Panc1 (cell line): Measurements from ENCODE around the gene ZBTB22. TPM values are rescaled to one million over a fixed set of nuclear protein-coding genes. Genes with fewer than 3 reads are reported as not detected.

Source experiments
- ATAC-seq: fragments of 200-7000 bp; cut with Tn5 transposase; 2 replicates; pipeline ENCODE4 v1.9.1; 2020; ENCODE audit warnings: mild to moderate bottlenecking, moderate library complexity
- BruUV-seq: library from RNA; stranded (reverse); fragments of 400-500 nt; replicated peaks from 2 replicates; lab custom pipeline; 2021; lab: Mats Ljungman, UMichigan
- CTCF ChIA-PET: fragments of 300-600 bp; sonication (Branson Sonifier 250); formaldehyde crosslinking; loops from one replicate; lab custom pipeline; 2022; ENCODE audit warnings: antibody characterized with exemption; lab: Charles Lee
- POLR2A ChIA-PET: fragments of 300-600 bp; sonication (Branson Sonifier 250); formaldehyde crosslinking; loops from one replicate; lab custom pipeline; 2022; ENCODE audit warnings: antibody characterized with exemption; lab: Charles Lee
- DNase-seq: peaks from one replicate; pipeline ENCODE4 v3.0.0-alpha.2; 2010; ENCODE audit warnings: low read depth, low spot score
- H3K27ac ChIP-seq: 2 replicates; pipeline ENCODE4 v1.5.1; 2011; ENCODE audit warnings: mild to moderate bottlenecking, low read length, inconsistent platforms
- H3K27me3 ChIP-seq: fragments of 200-500 bp; sonication (Bioruptor generic); 2 replicates; pipeline ENCODE4 v1.6.0; 2014; ENCODE audit warnings: low read length, inconsistent platforms; ENCODE audit not compliant: control insufficient read depth, insufficient read depth
- H3K36me3 ChIP-seq: fragments of 200-500 bp; sonication (Bioruptor generic); 2 replicates; pipeline ENCODE4 v1.5.1; 2014; ENCODE audit warnings: inconsistent platforms, mild to moderate bottlenecking, low read length, moderate library complexity; ENCODE audit not compliant: control insufficient read depth, insufficient read depth
- H3K4me1 ChIP-seq: 2 replicates; pipeline ENCODE4 v1.5.1; 2011; ENCODE audit warnings: inconsistent platforms, mild to moderate bottlenecking, low read length, moderate library complexity; ENCODE audit not compliant: control insufficient read depth, insufficient read depth
- H3K4me3 ChIP-seq, 2 experiments: 2 replicates each; pipeline ENCODE4 v1.5.1; 2011 to 2012; ENCODE audit warnings: low read depth in 2 of 2, low read length in 2 of 2, mild to moderate bottlenecking in 2 of 2, inconsistent platforms in 1 of 2, moderate library complexity in 1 of 2
- H3K9me3 ChIP-seq: fragments of 200-500 bp; sonication (Bioruptor generic); 2 replicates; pipeline ENCODE4 v1.5.1; 2014; ENCODE audit warnings: low read depth, mild to moderate bottlenecking, inconsistent platforms, low read length, moderate library complexity; ENCODE audit not compliant: control insufficient read depth, insufficient read depth
- POLR2AphosphoS5 ChIP-seq: IDR thresholded peaks from 2 replicates; pipeline ENCODE4 v1.6.1; 2012; ENCODE audit warnings: mild to moderate bottlenecking, low read depth, low read length, moderate library complexity
- REST ChIP-seq, 2 experiments: IDR thresholded peaks; 2 replicates each; pipeline ENCODE4 v1.6.1; 2011 to 2012; ENCODE audit warnings: low read depth in 2 of 2, control low read depth in 1 of 2, low read length in 1 of 2, mild to moderate bottlenecking in 1 of 2, moderate library complexity in 1 of 2; ENCODE audit not compliant: insufficient read depth in 1 of 2
- SIN3A ChIP-seq: IDR thresholded peaks from 2 replicates; pipeline ENCODE4 v1.6.1; 2012; ENCODE audit warnings: low read depth, mild to moderate bottlenecking, low read length, moderate library complexity, borderline replicate concordance; ENCODE audit not compliant: insufficient read depth
- TCF7L2 ChIP-seq: IDR thresholded peaks from 2 replicates; pipeline ENCODE4 v1.6.1; 2011; ENCODE audit warnings: mild to moderate bottlenecking, low read depth, low read length, inconsistent platforms
- in situ Hi-C: cut with HindIII; loops from 2 replicates; pipeline ENCODE4 v1.10.0; 2016; ENCODE audit warnings: low sequenced_read_pairs, low pct_unique_long_range_greater_than_20kb
- intact Hi-C: fragments of 100-400 bp; cut with micrococcal nuclease; formaldehyde crosslinking; loops from one replicate; pipeline ENCODE4 v1.10.0; 2022; ENCODE audit not compliant: unreplicated experiment
- total RNA-seq: library from RNA; stranded (reverse); gene quantifications from one replicate; pipeline ENCODE4 v1.2.1, GENCODE V29; 2021; ENCODE audit not compliant: unreplicated experiment
- TF ChIP-seq, protein P1 (sequence below): fragments of 450-650 bp; IDR thresholded peaks from 2 replicates; pipeline ENCODE4 v1.5.1; 2017; ENCODE audit warnings: mild to moderate bottlenecking

The ZBTB22 gene
- total RNA-seq, 1 experiment from 2014 or later: 16.0 TPM

GRCh38 chr6:33294086-33294823, 23.3 kb downstream of the ZBTB22 start:
- no peaks in the 10 kb centered on the region for H3K27me3 ChIP-seq
- DNase-seq (no peak), ATAC-seq (no peak)
- ChIA-PET CTCF (no interaction called here), POLR2A (no interaction called here)
- H3K4me1 ChIP-seq: peaks cover 19% of the 10 kb centered on the region
- BruUV-seq: TSS peak; percentile 61
- TF ChIP-seq REST (IDR thresholded peaks at IDR 0.05; ENCODE audit: insufficient read depth in 1 of 2, low read depth in 2 of 2, low read length in 1 of 2): no peak
- TF ChIP-seq, protein P1, sequence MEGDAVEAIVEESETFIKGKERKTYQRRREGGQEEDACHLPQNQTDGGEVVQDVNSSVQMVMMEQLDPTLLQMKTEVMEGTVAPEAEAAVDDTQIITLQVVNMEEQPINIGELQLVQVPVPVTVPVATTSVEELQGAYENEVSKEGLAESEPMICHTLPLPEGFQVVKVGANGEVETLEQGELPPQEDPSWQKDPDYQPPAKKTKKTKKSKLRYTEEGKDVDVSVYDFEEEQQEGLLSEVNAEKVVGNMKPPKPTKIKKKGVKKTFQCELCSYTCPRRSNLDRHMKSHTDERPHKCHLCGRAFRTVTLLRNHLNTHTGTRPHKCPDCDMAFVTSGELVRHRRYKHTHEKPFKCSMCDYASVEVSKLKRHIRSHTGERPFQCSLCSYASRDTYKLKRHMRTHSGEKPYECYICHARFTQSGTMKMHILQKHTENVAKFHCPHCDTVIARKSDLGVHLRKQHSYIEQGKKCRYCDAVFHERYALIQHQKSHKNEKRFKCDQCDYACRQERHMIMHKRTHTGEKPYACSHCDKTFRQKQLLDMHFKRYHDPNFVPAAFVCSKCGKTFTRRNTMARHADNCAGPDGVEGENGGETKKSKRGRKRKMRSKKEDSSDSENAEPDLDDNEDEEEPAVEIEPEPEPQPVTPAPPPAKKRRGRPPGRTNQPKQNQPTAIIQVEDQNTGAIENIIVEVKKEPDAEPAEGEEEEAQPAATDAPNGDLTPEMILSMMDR: no peak
- peaks cover 2% of the 10 kb centered on the region; the same call in 1 of the 2 replicates for H3K36me3 ChIP-seq
- in situ Hi-C loops: no loop called here
- no peak overlapping the region for H3K4me3 ChIP-seq
- H3K9me3 ChIP-seq: no peaks in the 10 kb centered on the region
- no peak overlapping the region for H3K27ac ChIP-seq
- intact Hi-C loops: no loop called here

- DNase-seq (no peak), ATAC-seq (no peak)
- in situ Hi-C loops: no loop called here
- BruUV-seq: no TSS peak
- Histone ChIP-seq H3K27me3 (no peaks in the 10 kb centered on the region), H3K9me3 (no peaks in the 10 kb centered on the region), H3K4me3 (no peak overlapping the region), H3K4me1 (peaks cover 21% of the 10 kb centered on the region), H3K36me3 (peaks cover 2% of the 10 kb centered on the region; the same call in 1 of the 2 replicates), H3K27ac (no peak overlapping the region)
- POLR2A ChIA-PET: no interaction called here
- TF ChIP-seq, protein P1: no peak
- no peak for TF ChIP-seq SIN3A
- no peak for TF ChIP-seq TCF7L2
- no peak for TF ChIP-seq REST (IDR thresholded peaks at IDR 0.05; ENCODE audit: insufficient read depth in 1 of 2, low read depth in 2 of 2, low read length in 1 of 2)
- no peak for TF ChIP-seq POLR2AphosphoS5
- intact Hi-C loops: no loop called here
- CTCF ChIA-PET: interaction anchor here (1.5 kb wide), 1 partner anchor 16 kb away, joined by 5 read pairs; no protein-coding TSS in a partner anchor
Observed at GRCh38 chr6:33292996-33293682, 24.4 kb downstream of the ZBTB22 start.
